Measurements from ENCODE around the gene CD24.

GRCh38 chr6:106964954-106965353 lies 9.6 kb downstream of the CD24 start:
- TF ChIP-seq CTCF (IDR thresholded peaks at IDR 0.05) (no peak), SIN3A (IDR thresholded peaks at IDR 0.05; ENCODE audit: borderline replicate concordance, insufficient read depth, low read depth, low read length) (no peak), POLR2AphosphoS5 (IDR thresholded peaks at IDR 0.05; ENCODE audit: low read depth, low read length) (no peak), TCF7L2 (IDR thresholded peaks at IDR 0.05; ENCODE audit: low read depth, low read length) (no peak)
- TF ChIP-seq, protein P1, sequence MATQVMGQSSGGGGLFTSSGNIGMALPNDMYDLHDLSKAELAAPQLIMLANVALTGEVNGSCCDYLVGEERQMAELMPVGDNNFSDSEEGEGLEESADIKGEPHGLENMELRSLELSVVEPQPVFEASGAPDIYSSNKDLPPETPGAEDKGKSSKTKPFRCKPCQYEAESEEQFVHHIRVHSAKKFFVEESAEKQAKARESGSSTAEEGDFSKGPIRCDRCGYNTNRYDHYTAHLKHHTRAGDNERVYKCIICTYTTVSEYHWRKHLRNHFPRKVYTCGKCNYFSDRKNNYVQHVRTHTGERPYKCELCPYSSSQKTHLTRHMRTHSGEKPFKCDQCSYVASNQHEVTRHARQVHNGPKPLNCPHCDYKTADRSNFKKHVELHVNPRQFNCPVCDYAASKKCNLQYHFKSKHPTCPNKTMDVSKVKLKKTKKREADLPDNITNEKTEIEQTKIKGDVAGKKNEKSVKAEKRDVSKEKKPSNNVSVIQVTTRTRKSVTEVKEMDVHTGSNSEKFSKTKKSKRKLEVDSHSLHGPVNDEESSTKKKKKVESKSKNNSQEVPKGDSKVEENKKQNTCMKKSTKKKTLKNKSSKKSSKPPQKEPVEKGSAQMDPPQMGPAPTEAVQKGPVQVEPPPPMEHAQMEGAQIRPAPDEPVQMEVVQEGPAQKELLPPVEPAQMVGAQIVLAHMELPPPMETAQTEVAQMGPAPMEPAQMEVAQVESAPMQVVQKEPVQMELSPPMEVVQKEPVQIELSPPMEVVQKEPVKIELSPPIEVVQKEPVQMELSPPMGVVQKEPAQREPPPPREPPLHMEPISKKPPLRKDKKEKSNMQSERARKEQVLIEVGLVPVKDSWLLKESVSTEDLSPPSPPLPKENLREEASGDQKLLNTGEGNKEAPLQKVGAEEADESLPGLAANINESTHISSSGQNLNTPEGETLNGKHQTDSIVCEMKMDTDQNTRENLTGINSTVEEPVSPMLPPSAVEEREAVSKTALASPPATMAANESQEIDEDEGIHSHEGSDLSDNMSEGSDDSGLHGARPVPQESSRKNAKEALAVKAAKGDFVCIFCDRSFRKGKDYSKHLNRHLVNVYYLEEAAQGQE (IDR thresholded peaks at IDR 0.05; ENCODE audit: insufficient read depth in 1 of 2, low read depth in 2 of 2, low read length in 1 of 2) = no peak

All from Panc1 (cell line).